ENCODE results near the gene MCRIP2. TPM values are rescaled to one million over a fixed set of nuclear protein-coding genes. Genes with fewer than 3 reads are reported as not detected.
A peak's percentile ranks its signal among the peaks of the same experiment; 100 is the strongest.

The MCRIP2 gene
- total and polyA plus RNA-seq, 2 donors = 17.0 to 25.2 TPM

DNA sequence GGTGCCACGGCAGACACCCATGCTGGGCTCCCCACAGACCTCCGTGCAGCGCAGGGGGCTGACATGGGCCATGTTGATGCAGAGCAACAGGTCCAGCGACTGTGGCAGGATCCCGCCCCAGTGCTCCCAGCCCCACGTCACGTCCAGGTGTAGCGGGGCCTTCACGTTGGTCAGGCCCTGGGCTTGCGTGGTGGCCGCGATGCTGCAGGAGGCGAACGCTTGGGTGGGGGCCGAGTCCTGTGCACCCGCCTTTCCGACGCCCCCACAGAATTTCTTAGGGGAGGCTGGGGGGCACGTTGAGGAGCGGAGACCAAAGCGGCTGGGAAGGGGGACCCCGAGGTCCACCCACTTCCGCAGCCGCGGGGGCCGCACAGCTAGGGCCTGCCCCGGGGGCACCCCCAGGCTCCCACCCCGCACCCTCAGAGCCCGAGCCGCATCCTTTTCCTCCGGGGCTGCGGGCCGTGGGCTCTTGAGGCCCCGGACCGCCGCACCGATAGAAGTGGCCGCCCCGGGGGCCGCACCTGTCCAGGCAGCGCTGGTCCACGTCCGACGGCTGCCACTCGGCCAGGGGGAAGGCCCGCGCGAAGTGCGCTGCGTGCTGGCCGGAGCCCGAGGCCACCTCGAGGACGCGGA lies 5.9 kb upstream of the MCRIP2 start:
- Histone ChIP-seq H3K36me3 (ENCODE audit: control insufficient read depth in 2 of 2, insufficient read depth in 2 of 2, low read length in 1 of 2) (peaks cover 6 to 16% of the 10 kb centered on the region in 2 donors), H3K27ac (ENCODE audit: low read depth in 1 of 2, low read length in 1 of 2) (peak overlapping the region in 1 of 2 donors; percentile 53), H3K27me3 (ENCODE audit: control insufficient read depth in 2 of 2, insufficient read depth in 1 of 2, low read length in 1 of 2) (peaks cover 2 to 12% of the 10 kb centered on the region in 2 donors), H3K4me1 (ENCODE audit: control insufficient read depth in 2 of 2, insufficient read depth in 2 of 2, low read length in 2 of 2) (peaks cover 7 to 26% of the 10 kb centered on the region in 2 donors), H3K9me3 (ENCODE audit: control insufficient read depth in 2 of 2, insufficient read depth in 1 of 2, low read length in 1 of 2) (peaks cover 0 to 6% of the 10 kb centered on the region in 2 donors), H3K4me3 (ENCODE audit: low read length in 2 of 2) (peak overlapping the region; percentile 88 to 93)
- whole genome bisulfite sequencing = 6% methylated on average over 55 of the region's 55 CpGs
- DNase-seq (ENCODE audit: low read depth in 6 of 9, low spot score in 9 of 9) = no peak

GRCh38 chr16:636206-637080 lies 5.2 kb upstream of the MCRIP2 start, which contains the start of gene METTL26:
Gene METTL26, minus strand, starts transcription at chr16:636305. Its CDS starts 15 bp downstream, at chr16:636290.
- peaks cover 0 to 6% of the 10 kb centered on the region in 2 donors for H3K9me3 ChIP-seq (ENCODE audit: control insufficient read depth in 2 of 2, insufficient read depth in 1 of 2, low read length in 1 of 2)
- peak within 1 kb of the TSS; percentile 88 to 93 for H3K4me3 ChIP-seq (ENCODE audit: low read length in 2 of 2)
- peak; percentile 79 to 97 (median 91) for DNase-seq (ENCODE audit: low read depth in 6 of 9, low spot score in 9 of 9)
- H3K27me3 ChIP-seq (ENCODE audit: control insufficient read depth in 2 of 2, insufficient read depth in 1 of 2, low read length in 1 of 2) = peaks cover 5 to 13% of the 10 kb centered on the region in 2 donors
- peaks cover 9 to 27% of the 10 kb centered on the region in 2 donors for H3K4me1 ChIP-seq (ENCODE audit: control insufficient read depth in 2 of 2, insufficient read depth in 2 of 2, low read length in 2 of 2)
- under 1% methylated on average over 91 of the region's 91 CpGs for WGBS
- peak within 1 kb of the TSS; percentile 98 to 100 for H3K27ac ChIP-seq (ENCODE audit: low read depth in 1 of 2, low read length in 1 of 2)
- H3K36me3 ChIP-seq (ENCODE audit: control insufficient read depth in 2 of 2, insufficient read depth in 2 of 2, low read length in 1 of 2) = peaks cover 6 to 16% of the 10 kb centered on the region in 2 donors

DNA sequence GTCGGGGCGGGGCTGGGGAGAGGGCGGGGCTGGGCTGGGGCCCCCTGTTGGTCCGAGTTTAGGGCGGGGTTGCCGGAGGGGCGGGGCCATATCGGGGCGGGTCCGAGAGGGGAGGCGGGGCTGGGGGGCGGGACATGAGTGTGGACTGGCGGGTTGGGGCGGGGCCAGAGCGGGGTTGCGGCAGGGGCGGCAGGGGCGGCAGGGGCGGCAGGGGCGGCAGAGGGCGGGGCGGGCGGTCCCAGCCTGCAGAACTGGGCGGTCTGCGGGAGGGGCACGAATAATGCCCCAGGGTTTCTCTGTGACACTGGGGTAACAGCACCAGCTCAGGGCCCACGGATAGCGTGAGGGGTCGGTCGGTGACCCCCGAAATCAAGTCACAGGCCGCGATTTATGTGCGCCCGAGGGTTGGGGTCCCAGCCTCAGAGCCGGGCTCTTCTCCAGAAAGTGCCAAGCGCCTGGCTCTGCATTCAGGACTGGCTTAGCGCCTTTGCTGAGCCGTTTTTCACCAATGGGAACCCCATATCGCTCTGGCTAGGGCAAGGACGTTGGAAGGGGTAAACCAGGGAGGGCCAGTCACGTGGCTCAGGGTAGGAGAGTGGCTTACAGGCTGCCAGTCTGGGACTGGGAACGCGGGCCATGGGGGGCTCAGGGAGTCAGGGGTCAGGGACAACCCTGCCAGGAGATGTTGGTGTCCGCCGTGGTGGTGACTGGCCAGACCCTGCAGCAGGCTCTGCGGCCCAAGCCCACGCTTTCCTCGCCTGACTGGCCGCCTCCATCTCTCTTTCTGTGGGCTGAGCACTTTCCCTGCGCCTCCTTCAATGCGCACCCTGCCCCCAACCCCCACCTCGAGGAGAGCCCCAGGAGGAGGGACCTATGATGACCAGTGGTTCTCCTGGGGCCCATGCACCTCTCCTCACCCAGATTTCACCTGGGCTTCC lies 4.3 kb upstream of the MCRIP2 start:
- Histone ChIP-seq H3K4me1 (ENCODE audit: control insufficient read depth in 2 of 2, insufficient read depth in 2 of 2, low read length in 2 of 2) (peaks cover 16 to 29% of the 10 kb centered on the region in 2 donors), H3K27me3 (ENCODE audit: control insufficient read depth in 2 of 2, insufficient read depth in 1 of 2, low read length in 1 of 2) (peaks cover 14 to 16% of the 10 kb centered on the region in 2 donors), H3K27ac (ENCODE audit: low read depth in 1 of 2, low read length in 1 of 2) (peak overlapping the region; percentile 98 to 100), H3K4me3 (ENCODE audit: low read length in 2 of 2) (peak overlapping the region; percentile 88 to 93), H3K9me3 (ENCODE audit: control insufficient read depth in 2 of 2, insufficient read depth in 1 of 2, low read length in 1 of 2) (peaks cover 0 to 6% of the 10 kb centered on the region in 2 donors), H3K36me3 (ENCODE audit: control insufficient read depth in 2 of 2, insufficient read depth in 2 of 2, low read length in 1 of 2) (peaks cover 6 to 16% of the 10 kb centered on the region in 2 donors)
- peak in 5 of 9 donors; percentile 40 to 87 (median 83) for DNase-seq (ENCODE audit: low read depth in 6 of 9, low spot score in 9 of 9)
- 18% methylated on average over 53 of the region's 53 CpGs for WGBS

- H3K4me3 ChIP-seq (ENCODE audit: low read length in 2 of 2) = no peak overlapping the region
- WGBS = 95% methylated on average over 15 of the region's 15 CpGs
- H3K27ac ChIP-seq (ENCODE audit: low read depth in 1 of 2, low read length in 1 of 2) = no peak overlapping the region
- no peak for DNase-seq (ENCODE audit: low read depth in 6 of 9, low spot score in 9 of 9)
- peaks cover 21 to 24% of the 10 kb centered on the region in 2 donors for H3K27me3 ChIP-seq (ENCODE audit: control insufficient read depth in 2 of 2, insufficient read depth in 1 of 2, low read length in 1 of 2)
- H3K9me3 ChIP-seq (ENCODE audit: control insufficient read depth in 2 of 2, insufficient read depth in 1 of 2, low read length in 1 of 2) = peaks cover 0 to 6% of the 10 kb centered on the region in 2 donors
- H3K36me3 ChIP-seq (ENCODE audit: control insufficient read depth in 2 of 2, insufficient read depth in 2 of 2, low read length in 1 of 2) = peaks cover 6 to 10% of the 10 kb centered on the region in 2 donors
- H3K4me1 ChIP-seq (ENCODE audit: control insufficient read depth in 2 of 2, insufficient read depth in 2 of 2, low read length in 2 of 2) = peaks cover 16 to 35% of the 10 kb centered on the region in 2 donors
Observed at GRCh38 chr16:638034-638543, 3.5 kb upstream of the MCRIP2 start.

DNA sequence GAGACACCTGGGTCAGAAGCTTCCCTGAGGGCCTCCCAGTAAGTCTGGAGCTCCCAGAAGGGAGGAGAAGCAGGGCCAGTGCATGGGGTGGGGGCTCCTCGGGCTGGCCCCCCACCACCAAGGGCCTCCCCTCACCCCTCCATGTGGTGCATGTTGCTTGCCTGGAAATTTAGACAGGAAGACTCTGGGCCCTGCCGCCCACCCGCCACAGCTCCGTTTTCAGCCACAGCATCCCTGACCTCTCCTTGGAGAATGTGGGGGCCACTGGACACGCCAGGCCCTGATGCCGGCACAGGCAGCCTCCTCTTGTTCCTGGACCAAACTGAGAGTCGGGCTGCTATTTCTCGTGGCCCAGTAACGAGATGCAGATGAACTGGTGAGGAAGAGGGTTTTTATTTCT lies 2.8 kb upstream of the MCRIP2 start:
- 93% methylated on average over 9 of the region's 9 CpGs for WGBS
- no peak for DNase-seq (ENCODE audit: low read depth in 6 of 9, low spot score in 9 of 9)
- Histone ChIP-seq H3K36me3 (ENCODE audit: control insufficient read depth in 2 of 2, insufficient read depth in 2 of 2, low read length in 1 of 2) (peaks cover 3 to 6% of the 10 kb centered on the region in 2 donors), H3K27ac (ENCODE audit: low read depth in 1 of 2, low read length in 1 of 2) (no peak overlapping the region), H3K4me1 (ENCODE audit: control insufficient read depth in 2 of 2, insufficient read depth in 2 of 2, low read length in 2 of 2) (peaks cover 16 to 35% of the 10 kb centered on the region in 2 donors), H3K4me3 (ENCODE audit: low read length in 2 of 2) (no peak overlapping the region), H3K9me3 (ENCODE audit: control insufficient read depth in 2 of 2, insufficient read depth in 1 of 2, low read length in 1 of 2) (peaks cover 0 to 6% of the 10 kb centered on the region in 2 donors), H3K27me3 (ENCODE audit: control insufficient read depth in 2 of 2, insufficient read depth in 1 of 2, low read length in 1 of 2) (peaks cover 26 to 31% of the 10 kb centered on the region in 2 donors)

- DNase-seq (ENCODE audit: low read depth in 6 of 9, low spot score in 9 of 9) = no peak
- Histone ChIP-seq H3K27me3 (ENCODE audit: control insufficient read depth in 2 of 2, insufficient read depth in 1 of 2, low read length in 1 of 2) (peaks cover 26 to 34% of the 10 kb centered on the region in 2 donors), H3K4me3 (ENCODE audit: low read length in 2 of 2) (no peak overlapping the region), H3K9me3 (ENCODE audit: control insufficient read depth in 2 of 2, insufficient read depth in 1 of 2, low read length in 1 of 2) (peaks cover 0 to 6% of the 10 kb centered on the region in 2 donors), H3K36me3 (ENCODE audit: control insufficient read depth in 2 of 2, insufficient read depth in 2 of 2, low read length in 1 of 2) (no peaks in the 10 kb centered on the region), H3K4me1 (ENCODE audit: control insufficient read depth in 2 of 2, insufficient read depth in 2 of 2, low read length in 2 of 2) (peaks cover 11 to 25% of the 10 kb centered on the region in 2 donors), H3K27ac (ENCODE audit: low read depth in 1 of 2, low read length in 1 of 2) (no peak overlapping the region)
- WGBS = 96% methylated on average over 5 of the region's 5 CpGs
Observed at GRCh38 chr16:640614-641013, 1.0 kb upstream of the MCRIP2 start.

DNA sequence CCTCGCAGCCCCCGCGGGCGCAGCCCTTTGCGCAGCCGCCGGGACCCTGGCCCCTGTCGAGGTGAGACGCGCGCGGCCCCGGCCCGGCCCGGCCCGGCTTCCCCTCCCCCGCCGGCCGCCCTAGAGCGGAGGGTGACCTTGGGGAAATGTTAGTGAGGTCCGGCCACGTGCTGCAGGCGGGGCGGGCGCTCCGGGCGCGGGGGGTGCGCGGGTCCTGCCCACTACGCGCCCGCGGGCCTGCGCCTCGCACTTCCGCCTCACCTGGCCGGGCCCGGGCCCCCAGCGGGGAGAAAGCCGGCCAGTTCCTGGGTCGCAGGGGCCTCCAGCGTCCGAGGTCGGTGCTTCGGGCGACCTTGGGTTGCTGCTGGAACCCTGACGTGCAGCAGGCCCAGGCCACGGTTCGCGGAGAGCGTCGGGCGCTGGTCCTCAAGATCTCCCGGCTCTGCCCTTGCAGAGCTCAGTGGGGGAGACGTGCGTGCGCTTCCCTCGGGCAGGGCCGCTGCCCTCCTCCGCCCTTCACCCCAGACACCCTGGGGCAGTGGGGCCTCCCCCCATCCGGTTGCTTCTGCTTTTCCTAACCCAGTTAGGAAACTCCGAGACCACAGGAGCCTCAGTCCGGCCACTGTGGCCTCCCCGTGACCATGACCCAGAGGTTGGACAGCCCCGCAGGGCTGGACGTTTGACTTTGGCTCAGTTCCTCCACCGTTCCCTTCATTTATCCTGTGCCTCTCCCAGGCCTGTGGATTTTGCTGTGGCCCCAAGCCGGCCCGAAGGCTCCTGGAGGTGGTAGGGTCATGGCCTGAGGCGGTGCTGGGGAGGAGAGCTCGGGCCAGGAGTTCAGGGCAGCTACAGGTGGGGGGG lies 791 bp downstream of the MCRIP2 start:
- peak in 1 of 9 donors; percentile 27 for DNase-seq (ENCODE audit: low read depth in 6 of 9, low spot score in 9 of 9)

DNA sequence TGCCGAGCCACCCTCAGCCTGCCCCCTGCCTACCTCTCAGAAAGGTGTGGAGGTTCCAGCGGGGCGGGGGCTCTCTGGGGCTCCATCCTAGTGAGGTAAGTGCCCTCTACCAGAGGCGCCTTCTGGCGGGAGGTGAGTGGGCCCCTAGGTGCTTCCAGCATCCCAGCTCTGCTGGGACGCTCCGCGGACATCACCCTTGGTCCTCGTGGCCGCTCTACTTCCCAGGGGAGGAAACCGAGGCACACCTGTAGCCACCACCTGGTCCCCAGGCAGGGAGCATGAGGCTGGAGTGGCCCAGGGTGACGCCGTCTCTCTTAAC lies 1.4 kb downstream of the MCRIP2 start:
- no peak for DNase-seq (ENCODE audit: low read depth in 6 of 9, low spot score in 9 of 9)
- Histone ChIP-seq H3K4me1 (ENCODE audit: control insufficient read depth in 2 of 2, insufficient read depth in 2 of 2, low read length in 2 of 2) (peaks cover 12 to 18% of the 10 kb centered on the region in 2 donors), H3K27ac (ENCODE audit: low read depth in 1 of 2, low read length in 1 of 2) (no peak overlapping the region), H3K4me3 (ENCODE audit: low read length in 2 of 2) (no peak overlapping the region), H3K36me3 (ENCODE audit: control insufficient read depth in 2 of 2, insufficient read depth in 2 of 2, low read length in 1 of 2) (no peaks in the 10 kb centered on the region), H3K9me3 (ENCODE audit: control insufficient read depth in 2 of 2, insufficient read depth in 1 of 2, low read length in 1 of 2) (no peaks in the 10 kb centered on the region), H3K27me3 (ENCODE audit: control insufficient read depth in 2 of 2, insufficient read depth in 1 of 2, low read length in 1 of 2) (peaks cover 26 to 34% of the 10 kb centered on the region in 2 donors)
- 97% methylated on average over 13 of the region's 13 CpGs for WGBS

More for the DNA sequence above, 791 bp downstream of the MCRIP2 start:
- Histone ChIP-seq H3K36me3 (ENCODE audit: control insufficient read depth in 2 of 2, insufficient read depth in 2 of 2, low read length in 1 of 2) (no peaks in the 10 kb centered on the region), H3K9me3 (ENCODE audit: control insufficient read depth in 2 of 2, insufficient read depth in 1 of 2, low read length in 1 of 2) (no peaks in the 10 kb centered on the region), H3K27ac (ENCODE audit: low read depth in 1 of 2, low read length in 1 of 2) (no peak overlapping the region), H3K4me3 (ENCODE audit: low read length in 2 of 2) (peak overlapping the region; percentile 13 to 64), H3K4me1 (ENCODE audit: control insufficient read depth in 2 of 2, insufficient read depth in 2 of 2, low read length in 2 of 2) (peaks cover 10 to 17% of the 10 kb centered on the region in 2 donors), H3K27me3 (ENCODE audit: control insufficient read depth in 2 of 2, insufficient read depth in 1 of 2, low read length in 1 of 2) (peaks cover 26 to 34% of the 10 kb centered on the region in 2 donors)
- WGBS = 13% methylated on average over 72 of the region's 72 CpGs
